ENCODE results near the gene ISY1.

ISY1 gene

GRCh38 chr3:129182390-129183185 lies 21.7 kb upstream of the ISY1 start:
- Histone ChIP-seq H3F3A (ENCODE audit: control insufficient read depth, insufficient read depth) (peaks cover 12% of the 10 kb centered on the region), H3K9me2 (replicated peaks; ENCODE audit: control insufficient read depth, low read length) (no peaks in the 10 kb centered on the region), H3K4me3 (ENCODE audit: low read length) (peak overlapping the region; percentile 91), H3K4me1 (ENCODE audit: control insufficient read depth, low read length) (peaks cover 61% of the 10 kb centered on the region), H4K20me1 (ENCODE audit: control insufficient read depth, insufficient read depth, low read depth, low read length) (peaks cover 24% of the 10 kb centered on the region), H3K27ac (ENCODE audit: low read depth, low read length) (peak overlapping the region; percentile 78), H3K27me3 (ENCODE audit: control insufficient read depth, low read length) (no peaks in the 10 kb centered on the region), H3K36me3 (ENCODE audit: control insufficient read depth, low read length) (peaks cover 81% of the 10 kb centered on the region), H3K9me3 (ENCODE audit: control insufficient read depth, insufficient read depth, low read length) (no peaks in the 10 kb centered on the region), H3K79me2 (ENCODE audit: control insufficient read depth, low read length) (peaks cover 99% of the 10 kb centered on the region), H3K4me2 (ENCODE audit: low read length) (peak overlapping the region; percentile 81)
- no peak for TF ChIP-seq EZH2phosphoT487 (IDR thresholded peaks at IDR 0.05; ENCODE audit: borderline replicate concordance, low read length)
- no peak for TF ChIP-seq CTCF (IDR thresholded peaks at IDR 0.05; ENCODE audit: low read depth, low read length, poor library complexity, severe bottlenecking)

GRCh38 chr3:129181819-129182218 lies 21.0 kb upstream of the ISY1 start:
- H3K36me3 ChIP-seq (ENCODE audit: control insufficient read depth, low read length), result peaks cover 85% of the 10 kb centered on the region
- H3F3A ChIP-seq (ENCODE audit: control insufficient read depth, insufficient read depth), result peaks cover 10% of the 10 kb centered on the region
- peaks cover 100% of the 10 kb centered on the region for H3K79me2 ChIP-seq (ENCODE audit: control insufficient read depth, low read length)
- H3K27ac ChIP-seq (ENCODE audit: low read depth, low read length), result peak overlapping the region; percentile 78; the same call in 1 of the 2 replicates
- peaks cover 62% of the 10 kb centered on the region for H3K4me1 ChIP-seq (ENCODE audit: control insufficient read depth, low read length)
- H3K27me3 ChIP-seq (ENCODE audit: control insufficient read depth, low read length), result no peaks in the 10 kb centered on the region
- H3K4me3 ChIP-seq (ENCODE audit: low read length), result peak overlapping the region; percentile 91
- TF ChIP-seq CTCF (IDR thresholded peaks at IDR 0.05; ENCODE audit: low read depth, low read length, poor library complexity, severe bottlenecking), result no peak
- no peak for TF ChIP-seq EZH2phosphoT487 (IDR thresholded peaks at IDR 0.05; ENCODE audit: borderline replicate concordance, low read length)
- peaks cover 32% of the 10 kb centered on the region for H4K20me1 ChIP-seq (ENCODE audit: control insufficient read depth, insufficient read depth, low read depth, low read length)
- H3K9me3 ChIP-seq (ENCODE audit: control insufficient read depth, insufficient read depth, low read length), result no peaks in the 10 kb centered on the region
- H3K4me2 ChIP-seq (ENCODE audit: low read length), result peak overlapping the region; percentile 81
- no peaks in the 10 kb centered on the region for H3K9me2 ChIP-seq (replicated peaks; ENCODE audit: control insufficient read depth, low read length)

GRCh38 chr3:129180461-129180860 lies 19.6 kb upstream of the ISY1 start:
- H3K4me3 ChIP-seq (ENCODE audit: low read length), result peak overlapping the region; percentile 34; the same call in 1 of the 2 replicates
- H3K27ac ChIP-seq (ENCODE audit: low read depth, low read length), result no peak overlapping the region
- peak overlapping the region; percentile 81 for H3K4me2 ChIP-seq (ENCODE audit: low read length)
- H4K20me1 ChIP-seq (ENCODE audit: control insufficient read depth, insufficient read depth, low read depth, low read length), result peaks cover 43% of the 10 kb centered on the region
- H3F3A ChIP-seq (ENCODE audit: control insufficient read depth, insufficient read depth), result peaks cover 13% of the 10 kb centered on the region
- peaks cover 100% of the 10 kb centered on the region for H3K79me2 ChIP-seq (ENCODE audit: control insufficient read depth, low read length)
- H3K9me2 ChIP-seq (replicated peaks; ENCODE audit: control insufficient read depth, low read length), result no peaks in the 10 kb centered on the region
- H3K36me3 ChIP-seq (ENCODE audit: control insufficient read depth, low read length), result peaks cover 86% of the 10 kb centered on the region
- TF ChIP-seq CTCF (IDR thresholded peaks at IDR 0.05; ENCODE audit: low read depth, low read length, poor library complexity, severe bottlenecking) (no peak), EZH2phosphoT487 (IDR thresholded peaks at IDR 0.05; ENCODE audit: borderline replicate concordance, low read length) (no peak)
- H3K27me3 ChIP-seq (ENCODE audit: control insufficient read depth, low read length), result no peaks in the 10 kb centered on the region
- no peaks in the 10 kb centered on the region for H3K9me3 ChIP-seq (ENCODE audit: control insufficient read depth, insufficient read depth, low read length)
- peaks cover 52% of the 10 kb centered on the region for H3K4me1 ChIP-seq (ENCODE audit: control insufficient read depth, low read length)

Measured in DOHH2 (cell line).